Brain microvascular endothelial cell (primary cell): ENCODE results near the gene RBBP8NL.
A peak's percentile ranks its signal among the peaks of the same experiment; 100 is the strongest.

Source experiments
- DNase-seq: peaks from one replicate; pipeline ENCODE4 v3.0.0-alpha.2; 2020
- H3K27ac ChIP-seq: fragments of 250-450 bp; sonication (Bioruptor Pico); 2 replicates; pipeline ENCODE4 v1.5.1; 2020; ENCODE audit warnings: mild to moderate bottlenecking, moderate library complexity
- H3K27me3 ChIP-seq: fragments of 250-450 bp; sonication (Bioruptor Pico); replicated peaks from 2 replicates; pipeline ENCODE4 v1.5.1; 2020; ENCODE audit warnings: mild to moderate bottlenecking
- H3K36me3 ChIP-seq: fragments of 250-450 bp; sonication (Bioruptor Pico); replicated peaks from 2 replicates; pipeline ENCODE4 v1.5.1; 2020; ENCODE audit warnings: mild to moderate bottlenecking
- H3K4me3 ChIP-seq: 2 replicates; pipeline ENCODE4 v1.5.1; 2011; ENCODE audit warnings: low read depth, mild to moderate bottlenecking, control low read depth, low read length, moderate library complexity
- in situ Hi-C: cut with HindIII; loops from 2 replicates; pipeline ENCODE4 v1.10.0; 2017; ENCODE audit warnings: low sequenced_read_pairs, low pct_ligation_motif_present
- TF ChIP-seq, protein P1 (sequence below): IDR thresholded peaks from 2 replicates; pipeline ENCODE4 v1.5.1; 2011; ENCODE audit warnings: low read depth, mild to moderate bottlenecking, moderate library complexity, low read length, control low read depth, inconsistent platforms; ENCODE audit errors: missing control alignments

Gene RBBP8NL

DNA sequence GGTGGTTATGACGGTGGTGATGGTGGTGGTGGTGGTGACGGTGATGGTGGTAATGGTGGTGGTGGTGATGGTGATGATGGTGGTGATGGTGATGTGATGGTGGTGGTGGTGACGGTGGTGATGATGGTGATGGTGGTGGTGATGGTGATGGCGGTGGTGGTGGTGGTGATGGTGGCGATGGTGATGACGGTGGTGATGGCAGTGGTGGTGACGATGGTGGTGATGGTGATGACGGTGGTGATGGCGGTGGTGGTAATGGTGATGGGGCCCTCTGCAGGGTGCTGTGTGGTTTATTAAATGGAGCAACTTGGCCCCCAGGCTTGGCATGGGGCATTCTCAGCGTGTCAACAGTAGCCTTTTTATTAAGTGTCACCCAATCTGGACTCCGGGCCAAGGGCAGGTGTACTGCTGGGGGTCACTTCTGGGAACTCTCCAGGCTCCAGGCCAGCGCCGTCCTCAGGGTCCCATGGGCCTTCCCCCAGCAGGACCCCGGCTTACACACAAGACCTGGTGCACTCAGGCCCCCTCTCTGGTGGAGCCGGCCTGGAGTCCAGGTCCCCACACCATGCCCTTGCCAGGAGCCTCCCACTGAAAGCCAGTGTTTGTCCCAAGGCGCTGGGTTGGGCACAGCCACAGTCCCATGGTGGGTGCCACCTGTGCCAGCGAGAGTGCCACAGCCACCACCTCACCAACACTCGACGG is 29.1 kb downstream of the RBBP8NL start:
- TF ChIP-seq, protein P1, sequence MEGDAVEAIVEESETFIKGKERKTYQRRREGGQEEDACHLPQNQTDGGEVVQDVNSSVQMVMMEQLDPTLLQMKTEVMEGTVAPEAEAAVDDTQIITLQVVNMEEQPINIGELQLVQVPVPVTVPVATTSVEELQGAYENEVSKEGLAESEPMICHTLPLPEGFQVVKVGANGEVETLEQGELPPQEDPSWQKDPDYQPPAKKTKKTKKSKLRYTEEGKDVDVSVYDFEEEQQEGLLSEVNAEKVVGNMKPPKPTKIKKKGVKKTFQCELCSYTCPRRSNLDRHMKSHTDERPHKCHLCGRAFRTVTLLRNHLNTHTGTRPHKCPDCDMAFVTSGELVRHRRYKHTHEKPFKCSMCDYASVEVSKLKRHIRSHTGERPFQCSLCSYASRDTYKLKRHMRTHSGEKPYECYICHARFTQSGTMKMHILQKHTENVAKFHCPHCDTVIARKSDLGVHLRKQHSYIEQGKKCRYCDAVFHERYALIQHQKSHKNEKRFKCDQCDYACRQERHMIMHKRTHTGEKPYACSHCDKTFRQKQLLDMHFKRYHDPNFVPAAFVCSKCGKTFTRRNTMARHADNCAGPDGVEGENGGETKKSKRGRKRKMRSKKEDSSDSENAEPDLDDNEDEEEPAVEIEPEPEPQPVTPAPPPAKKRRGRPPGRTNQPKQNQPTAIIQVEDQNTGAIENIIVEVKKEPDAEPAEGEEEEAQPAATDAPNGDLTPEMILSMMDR = no peak
- no peak overlapping the region for H3K4me3 ChIP-seq
- no peak overlapping the region for H3K27ac ChIP-seq
- H3K27me3 ChIP-seq = no peaks in the 10 kb centered on the region
- no peaks in the 10 kb centered on the region for H3K36me3 ChIP-seq
- in situ Hi-C loops = loop anchor here (25.0 kb wide), 1 partner anchor 111 kb away; no protein-coding TSS in a partner anchor
- DNase-seq = no peak

DNA sequence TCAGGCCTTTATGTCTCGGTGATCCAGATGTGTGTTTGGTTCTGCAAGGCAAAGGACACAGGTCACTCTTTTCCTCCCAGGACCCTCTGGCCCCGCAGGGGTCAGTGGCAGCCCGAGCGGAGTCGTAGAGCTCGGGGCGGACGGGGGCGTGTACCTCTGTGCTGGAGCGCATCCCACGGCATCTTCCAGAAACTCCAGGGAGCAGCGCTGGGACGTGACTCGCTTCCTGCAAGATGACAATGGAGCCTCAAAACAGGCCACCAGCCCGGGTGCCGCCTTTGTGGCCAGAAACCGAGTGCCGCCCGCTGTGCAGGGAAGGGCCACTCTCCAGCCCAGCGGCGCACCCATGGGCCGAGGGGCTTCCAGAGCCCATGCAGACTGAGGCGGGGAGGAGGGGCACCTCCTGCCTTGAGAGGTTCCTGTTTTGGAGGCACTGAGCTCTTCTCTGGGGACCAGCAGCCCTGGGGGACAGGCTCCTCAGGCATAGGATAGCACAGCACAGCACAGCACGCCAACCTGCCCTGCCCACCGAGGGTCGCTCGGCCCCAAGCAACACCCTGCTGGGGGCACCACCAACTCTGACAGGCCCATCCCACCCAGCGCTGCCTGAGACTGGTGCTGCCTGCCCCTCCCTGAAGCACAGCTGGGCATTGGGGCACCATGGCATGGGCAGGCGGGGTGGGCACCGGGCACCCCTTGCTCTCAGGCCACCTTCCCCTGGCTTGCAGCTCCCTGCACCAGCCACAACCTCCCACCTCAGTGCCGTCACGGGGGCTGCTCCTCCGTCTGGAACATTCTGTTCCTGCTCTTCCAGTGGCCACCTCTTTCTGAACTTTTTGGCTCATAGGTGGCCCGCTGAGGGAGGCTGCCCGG is 30.7 kb downstream of the RBBP8NL start:
- in situ Hi-C loops = loop anchor here (25.0 kb wide), 1 partner anchor 109 kb away; no protein-coding TSS in a partner anchor
- no peaks in the 10 kb centered on the region for H3K27me3 ChIP-seq
- no peak overlapping the region for H3K27ac ChIP-seq
- no peak for DNase-seq
- no peaks in the 10 kb centered on the region for H3K36me3 ChIP-seq
- H3K4me3 ChIP-seq = no peak overlapping the region
- TF ChIP-seq, protein P1 = no peak

DNA sequence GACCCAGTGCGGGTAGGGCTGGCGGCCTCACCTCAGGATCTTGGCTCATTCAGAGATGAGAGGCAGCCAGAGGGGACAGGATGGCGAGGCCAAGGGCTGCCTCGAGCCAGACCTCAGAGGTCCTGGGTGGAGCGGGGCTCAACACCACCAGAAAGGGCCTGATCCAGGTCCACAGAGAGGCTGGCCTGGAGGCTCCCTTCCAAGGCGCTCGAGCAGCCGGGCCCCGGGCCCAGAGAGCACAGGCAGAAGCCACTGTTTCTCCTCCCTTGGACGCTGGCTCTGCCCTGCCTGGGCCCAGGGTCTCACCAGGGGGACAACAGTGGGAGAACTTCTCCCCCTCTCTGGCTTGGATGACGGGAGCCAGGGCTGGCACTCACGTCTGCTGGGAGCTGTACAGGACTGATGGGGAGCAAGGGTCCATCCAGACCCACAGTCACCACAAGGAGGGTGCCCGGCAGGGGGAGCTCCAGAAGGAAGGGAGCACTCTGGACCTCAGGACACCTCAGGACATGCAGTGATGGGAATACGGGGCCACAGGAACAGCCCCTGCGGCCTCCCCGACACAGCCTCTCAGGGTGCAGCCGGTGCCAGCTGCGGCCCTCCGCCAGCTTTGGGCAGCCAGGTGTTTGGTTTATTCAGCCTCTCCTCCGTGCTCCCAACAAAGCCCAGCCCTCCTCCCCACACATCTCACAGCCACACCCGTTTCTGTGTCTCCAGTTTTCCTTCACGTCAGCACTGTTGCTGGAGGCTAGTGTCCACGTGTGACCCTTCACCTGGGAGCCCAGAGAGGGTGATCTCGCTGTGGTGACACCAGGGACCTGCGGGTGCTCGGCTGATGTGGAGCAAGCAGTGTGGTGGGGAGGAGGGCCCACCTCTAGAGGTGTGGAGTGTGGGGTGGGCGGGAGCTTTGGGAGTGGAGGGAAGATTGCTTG is 31.8 kb downstream of the RBBP8NL start:
- H3K36me3 ChIP-seq = peaks cover 2% of the 10 kb centered on the region
- in situ Hi-C loops = loop anchor here (25.0 kb wide), 1 partner anchor 108 kb away; no protein-coding TSS in a partner anchor
- no peaks in the 10 kb centered on the region for H3K27me3 ChIP-seq
- H3K27ac ChIP-seq = no peak overlapping the region
- H3K4me3 ChIP-seq = no peak overlapping the region
- DNase-seq = no peak
- TF ChIP-seq, protein P1 = peak; percentile 25

DNA sequence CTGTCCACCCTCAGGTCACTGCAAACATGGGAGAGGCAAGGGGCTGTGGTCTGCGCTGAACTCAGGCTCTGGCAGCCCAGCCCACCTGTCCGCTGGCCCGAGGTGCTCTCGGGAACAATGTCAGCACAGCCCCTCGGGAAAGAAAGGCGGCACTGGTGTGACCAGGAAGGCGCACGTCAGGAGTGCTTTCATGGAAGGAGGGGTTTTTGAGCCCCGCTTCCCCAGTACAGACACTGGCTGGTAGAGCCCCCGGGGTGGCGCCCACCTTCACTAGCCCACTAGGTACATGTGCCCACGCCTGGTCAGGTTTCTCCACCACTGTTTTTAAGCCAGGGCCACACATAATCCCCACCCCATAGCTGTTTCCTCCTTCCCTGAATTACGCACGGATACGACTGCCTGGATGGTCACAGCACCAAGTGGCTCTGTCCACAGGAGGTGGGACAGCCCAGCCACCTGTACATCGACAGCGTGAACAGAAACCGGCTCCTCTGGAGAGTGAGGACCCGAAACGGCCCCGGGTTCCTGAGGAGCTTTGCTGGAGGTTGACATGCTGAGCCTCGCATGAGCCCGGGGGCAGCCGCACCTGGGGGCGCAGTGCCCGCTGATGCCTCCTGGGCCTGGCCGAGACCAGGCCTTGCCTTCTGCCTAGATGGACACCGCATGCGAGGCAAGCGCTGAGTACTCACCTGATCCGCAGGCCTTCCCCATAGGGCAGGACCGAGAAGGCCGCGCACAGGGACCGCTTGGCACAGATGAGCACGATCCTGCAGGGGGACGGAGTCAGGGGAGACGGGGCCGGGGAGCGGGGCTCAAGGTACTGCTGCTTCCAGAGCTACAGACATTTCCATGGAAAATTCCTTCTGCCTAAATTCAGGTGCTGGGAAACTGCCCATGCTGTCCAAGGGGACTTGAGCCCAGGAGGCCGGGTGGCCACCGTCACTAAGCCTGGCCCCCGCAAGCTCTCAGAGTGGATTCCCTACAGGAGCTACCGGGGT is 32.8 kb downstream of the RBBP8NL start:
- H3K36me3 ChIP-seq = peaks cover 8% of the 10 kb centered on the region
- H3K4me3 ChIP-seq = no peak overlapping the region
- in situ Hi-C loops = loop anchor here (25.0 kb wide), 1 partner anchor 107 kb away; no protein-coding TSS in a partner anchor
- DNase-seq = no peak
- no peaks in the 10 kb centered on the region for H3K27me3 ChIP-seq
- TF ChIP-seq, protein P1 = no peak
- no peak overlapping the region for H3K27ac ChIP-seq
